Hematopoietic multipotent progenitor cell treated with erythropoietin and hydrocortisone succinate and interleukin-3 and kit ligand, for 15 days (in vitro differentiated cells): ENCODE data around the gene ZNF318.
A peak's percentile ranks its signal among the peaks of the same experiment; 100 is the strongest.
"Not testable (repeated sequence)": the region's sequence is repeated elsewhere in the genome, so short reads cannot be mapped to it uniquely, and the experiment has no call there.

Source experiments
- DNase-seq: peaks from one replicate; pipeline ENCODE4 v3.0.0-alpha.2; 2015; ENCODE audit warnings: low spot score

Gene ZNF318

DNA sequence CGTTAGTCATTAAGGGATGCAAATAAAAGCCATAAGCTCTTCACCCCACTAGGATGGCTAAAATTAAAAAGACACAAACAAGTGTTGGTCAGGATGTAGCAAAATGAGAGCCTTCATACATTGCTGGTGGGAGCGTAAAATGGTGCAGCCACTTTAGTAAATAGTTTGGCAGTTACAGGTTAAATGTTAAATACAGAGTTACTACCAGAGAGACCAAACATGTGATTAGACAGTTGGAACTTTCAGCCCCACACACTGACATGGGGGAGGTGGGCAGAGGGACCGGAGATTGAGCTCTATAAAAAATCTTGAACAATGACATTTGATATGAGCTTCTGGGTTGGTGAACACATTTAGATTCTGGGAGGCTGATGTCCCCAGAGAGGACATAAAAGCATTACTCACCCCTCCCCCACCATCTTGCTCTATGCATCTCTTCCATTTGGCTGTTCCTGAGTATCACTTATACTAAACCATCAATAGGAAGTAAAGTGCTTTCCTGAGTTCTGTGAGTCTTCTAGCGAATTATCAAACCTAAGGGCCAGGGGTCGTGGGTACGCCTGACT lies 20.4 kb upstream of the ZNF318 start:
- DNase-seq: no peak

DNA sequence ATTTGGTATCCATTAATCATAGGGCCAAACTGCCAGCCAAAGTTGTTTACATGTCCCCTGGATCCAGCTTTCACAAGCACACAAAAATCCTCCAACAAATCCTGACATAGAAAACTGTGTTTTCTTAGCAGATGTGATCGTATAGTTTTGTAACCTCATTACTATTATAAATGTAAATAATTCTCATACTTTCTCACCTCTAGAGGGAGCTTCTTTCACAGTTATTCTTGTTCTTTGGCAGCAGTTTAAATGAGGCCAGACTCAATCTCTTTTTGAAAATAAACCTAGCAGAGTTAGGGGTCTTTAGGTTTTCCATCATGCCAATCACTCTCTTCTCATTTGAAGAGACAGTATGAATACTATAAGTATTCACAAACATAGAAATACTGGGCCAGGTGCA lies 17.0 kb upstream of the ZNF318 start:
- peak; percentile 44 for DNase-seq

DNA sequence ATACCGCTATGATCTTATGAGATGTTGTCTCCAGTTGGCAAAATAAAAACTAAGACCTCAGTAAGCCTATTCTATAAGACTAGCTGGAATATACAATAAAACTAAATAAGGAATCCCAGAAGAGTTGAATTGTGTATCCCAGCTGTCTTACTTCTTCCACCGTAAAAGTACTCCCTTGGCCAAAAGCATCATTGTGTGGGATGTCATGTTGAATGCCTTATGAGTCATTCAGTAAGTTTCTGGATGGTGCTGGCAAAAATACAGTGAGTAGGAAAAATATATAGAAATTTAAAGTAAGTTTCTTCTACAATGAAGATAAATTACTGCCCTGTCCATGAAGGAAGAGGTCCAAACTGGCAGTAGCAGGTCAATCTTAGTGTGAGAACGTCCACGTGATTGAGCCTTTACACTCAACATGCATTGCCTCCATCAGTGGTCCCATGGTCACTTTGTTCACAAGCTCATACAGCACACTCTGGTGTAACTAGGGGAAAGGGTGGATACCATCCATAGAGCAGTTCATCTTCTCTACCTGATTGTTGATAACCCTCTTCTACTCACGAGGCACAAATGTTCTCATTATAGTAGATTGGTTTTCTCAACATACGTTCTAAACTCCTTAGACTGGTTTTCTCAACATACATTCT lies 13.7 kb upstream of the ZNF318 start:
- DNase-seq: no peak

DNA sequence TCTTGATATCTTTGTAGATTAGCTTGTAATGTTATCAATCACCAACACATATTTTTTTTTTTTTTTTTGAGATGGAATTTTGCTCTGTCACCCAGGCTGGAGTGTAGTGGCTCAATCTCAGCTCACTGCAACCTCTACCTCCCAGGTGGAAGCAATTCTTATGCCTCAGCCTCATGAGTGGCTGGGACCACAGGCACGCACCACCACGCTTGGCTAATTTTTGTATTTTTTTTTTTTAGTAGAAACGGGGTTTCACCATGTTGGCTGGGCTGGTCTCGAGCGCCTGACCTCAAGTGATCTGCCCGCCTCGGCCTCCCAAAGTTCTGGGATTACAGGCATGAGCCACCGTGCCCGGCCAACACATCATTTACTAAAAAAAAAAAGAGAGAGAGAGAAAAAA lies 11.4 kb upstream of the ZNF318 start:
- not testable (repeated sequence) for DNase-seq

DNA sequence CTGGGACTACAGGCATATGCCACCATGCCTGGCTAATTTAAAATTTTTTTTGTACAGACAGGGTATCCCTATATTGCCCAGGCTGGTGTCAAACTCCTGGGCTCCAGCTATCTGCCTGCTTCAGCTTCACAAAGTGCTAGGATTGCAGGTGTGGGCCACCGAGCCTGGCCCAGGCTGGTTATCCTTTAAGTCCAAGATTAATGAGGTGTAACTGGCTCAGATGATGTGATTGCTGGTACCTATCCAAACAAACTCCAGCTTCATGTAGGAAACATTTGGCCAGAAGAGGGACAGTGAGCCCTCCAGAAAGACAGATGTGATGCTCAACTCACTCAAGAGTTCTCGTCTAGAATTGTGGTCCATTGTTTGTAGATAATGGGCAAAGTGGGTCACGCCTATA lies 9.2 kb upstream of the ZNF318 start:
- DNase-seq: no peak

DNA sequence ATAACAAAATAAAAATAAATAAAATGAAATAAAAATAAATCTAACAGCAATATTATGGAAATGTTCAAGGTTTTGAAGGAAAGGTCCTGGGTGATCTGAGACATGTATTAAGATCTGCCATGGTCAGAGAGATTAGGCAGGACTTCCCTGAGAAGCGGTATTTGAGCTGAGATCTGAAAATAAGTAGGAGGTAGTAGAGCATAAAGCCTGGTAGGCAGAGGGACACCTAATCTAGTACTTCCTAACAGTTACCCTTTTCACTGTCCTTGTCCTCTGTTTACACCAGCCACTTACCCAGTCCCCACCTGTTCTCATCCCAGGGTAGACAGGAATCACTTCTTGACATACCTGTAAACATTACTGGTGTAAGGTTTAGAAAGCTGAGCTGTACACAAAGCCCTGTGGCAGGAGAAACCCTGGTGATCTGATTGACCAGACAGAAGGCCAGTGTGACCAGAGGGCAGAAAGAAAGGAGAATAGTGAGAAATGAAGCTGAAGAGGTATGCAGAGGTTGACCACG lies 8.3 kb upstream of the ZNF318 start:
- DNase-seq: no peak

DNA sequence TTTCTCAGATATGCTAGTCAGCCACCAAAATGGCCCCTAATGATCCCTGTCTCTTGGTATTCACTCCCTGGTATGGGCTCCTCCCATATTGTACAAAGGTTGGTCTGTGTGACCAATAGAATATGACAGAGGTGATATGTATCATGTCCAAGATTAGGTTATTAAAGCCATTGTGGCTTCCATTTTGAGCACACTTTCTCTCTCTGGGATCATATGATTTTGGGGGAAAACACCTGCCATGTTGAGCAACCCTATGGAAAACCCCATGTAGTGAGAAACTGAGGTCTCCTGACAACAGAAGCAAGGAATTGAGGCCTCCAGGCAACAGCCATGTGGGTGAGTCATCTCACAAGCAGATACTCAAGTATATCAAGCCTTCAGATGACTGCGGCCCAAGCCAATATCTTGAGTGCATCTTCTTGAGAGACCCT lies 7.1 kb upstream of the ZNF318 start:
- no peak for DNase-seq

DNA sequence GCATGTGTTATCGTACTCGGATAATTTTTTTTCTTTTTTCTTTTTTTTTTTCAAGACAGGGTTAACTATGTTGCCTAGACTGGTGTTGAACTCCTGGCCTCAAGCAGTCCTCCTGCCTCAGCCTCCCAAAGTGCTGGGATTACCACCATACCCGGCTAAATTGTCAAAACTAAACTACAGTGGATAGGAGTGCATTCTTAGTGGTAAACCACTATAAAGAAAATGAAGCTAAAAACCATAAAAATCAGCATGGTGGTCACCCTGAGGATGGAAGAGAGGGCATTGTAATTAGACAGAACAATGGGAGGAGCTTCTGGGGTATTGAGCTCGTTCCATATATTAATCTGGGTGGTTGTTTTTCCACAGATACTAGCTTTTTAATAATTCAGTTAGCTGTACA lies 6.2 kb upstream of the ZNF318 start:
- DNase-seq: no peak

DNA sequence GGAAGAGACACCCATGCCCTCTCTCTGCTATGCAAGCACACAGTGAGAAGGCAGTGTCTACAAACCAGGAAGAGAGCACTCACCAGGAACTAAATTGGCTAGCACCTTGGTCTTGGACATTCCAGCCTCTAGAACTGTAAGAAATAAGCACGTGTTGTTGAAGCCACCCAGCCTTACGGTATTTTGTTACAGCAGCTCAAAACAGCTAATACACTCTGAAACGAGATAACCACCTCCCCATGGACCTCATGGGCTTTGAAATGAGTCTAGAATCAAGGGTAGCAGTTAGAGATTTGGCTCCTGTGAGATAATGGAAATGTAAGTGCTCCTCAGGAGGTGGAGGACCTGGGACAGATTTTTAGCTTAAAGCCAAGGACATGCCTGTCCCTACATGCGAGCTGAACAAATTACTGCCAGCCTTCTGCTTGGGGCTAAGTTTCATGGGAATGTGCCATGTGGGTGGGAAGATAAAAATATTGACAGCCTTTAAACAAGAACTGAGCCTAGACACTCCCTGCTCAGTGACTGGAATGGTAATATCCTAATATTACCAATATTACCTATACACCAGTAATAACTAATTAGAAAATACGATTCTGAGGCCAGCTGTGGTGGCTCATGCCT lies 3.9 kb upstream of the ZNF318 start:
- no peak for DNase-seq

DNA sequence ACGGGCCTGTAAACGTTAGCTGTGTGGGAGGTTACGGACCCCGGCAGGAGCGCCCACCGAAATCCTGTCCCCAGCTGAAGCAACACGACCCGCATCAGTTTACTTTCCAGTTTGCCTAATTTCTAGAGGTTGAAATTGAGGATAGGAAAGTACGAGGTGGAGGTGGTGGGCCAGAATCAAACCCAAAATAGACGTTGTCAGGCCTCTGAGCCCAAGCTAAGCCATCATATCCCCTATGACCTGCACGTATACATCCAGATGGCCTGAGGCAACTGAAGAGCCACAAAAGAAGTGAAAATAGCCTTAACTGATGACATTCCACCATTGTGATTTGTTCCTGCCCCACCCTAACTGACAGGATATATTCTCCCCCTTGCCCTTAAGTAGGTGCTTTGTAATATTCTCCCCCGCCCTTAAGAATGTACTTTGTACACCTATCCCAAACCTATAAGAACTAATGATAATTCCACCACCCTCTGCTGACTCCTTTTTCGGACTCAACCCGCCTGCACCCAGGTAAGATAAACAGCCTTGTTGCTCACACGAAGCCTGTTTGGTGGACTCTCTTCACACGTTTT lies 645 bp upstream of the ZNF318 start:
- DNase-seq: not testable (repeated sequence)

DNA sequence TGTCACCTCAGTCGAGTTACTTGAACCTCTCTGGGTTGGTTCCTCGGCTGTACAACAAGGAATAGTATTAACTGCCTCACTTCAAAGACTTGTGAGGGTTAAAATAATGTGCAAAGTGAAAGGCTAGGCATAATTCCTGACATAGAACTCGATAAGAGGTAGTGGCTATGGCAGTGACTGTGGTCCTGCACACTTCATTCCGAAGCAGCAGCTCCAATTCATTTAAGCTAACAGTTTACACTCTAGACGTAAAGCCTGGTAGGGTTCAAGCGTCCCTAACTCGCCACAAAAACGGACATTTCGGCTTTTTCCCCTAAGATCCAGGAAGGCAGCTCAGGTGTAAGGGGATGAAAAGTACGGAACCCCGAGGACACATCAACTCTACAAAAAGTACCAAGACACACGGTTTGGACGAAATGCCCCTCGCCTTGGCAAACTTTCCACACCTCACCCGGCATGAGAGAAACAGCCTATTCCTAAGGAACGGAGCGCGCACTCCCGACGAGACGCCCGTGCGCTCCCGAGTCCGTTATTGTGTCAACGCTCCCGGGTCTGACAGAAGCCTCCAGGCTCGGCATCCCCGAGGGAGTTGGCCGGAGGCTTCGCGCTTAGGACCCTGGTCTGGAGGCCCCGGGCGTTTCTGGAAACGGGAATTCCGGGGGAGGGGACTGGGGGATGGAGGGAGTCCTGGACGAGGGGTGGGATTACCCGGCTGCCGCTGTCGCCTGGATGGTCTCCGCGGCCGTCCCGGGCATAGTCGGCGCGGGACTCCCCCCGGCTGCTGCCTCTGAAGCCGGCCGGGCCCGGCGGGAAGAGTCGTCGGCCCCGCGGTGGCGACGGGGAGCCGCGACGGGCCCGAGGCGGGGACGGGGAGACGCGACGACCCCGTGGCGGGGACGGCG lies 937 bp downstream of the ZNF318 start:
- no peak for DNase-seq

DNA sequence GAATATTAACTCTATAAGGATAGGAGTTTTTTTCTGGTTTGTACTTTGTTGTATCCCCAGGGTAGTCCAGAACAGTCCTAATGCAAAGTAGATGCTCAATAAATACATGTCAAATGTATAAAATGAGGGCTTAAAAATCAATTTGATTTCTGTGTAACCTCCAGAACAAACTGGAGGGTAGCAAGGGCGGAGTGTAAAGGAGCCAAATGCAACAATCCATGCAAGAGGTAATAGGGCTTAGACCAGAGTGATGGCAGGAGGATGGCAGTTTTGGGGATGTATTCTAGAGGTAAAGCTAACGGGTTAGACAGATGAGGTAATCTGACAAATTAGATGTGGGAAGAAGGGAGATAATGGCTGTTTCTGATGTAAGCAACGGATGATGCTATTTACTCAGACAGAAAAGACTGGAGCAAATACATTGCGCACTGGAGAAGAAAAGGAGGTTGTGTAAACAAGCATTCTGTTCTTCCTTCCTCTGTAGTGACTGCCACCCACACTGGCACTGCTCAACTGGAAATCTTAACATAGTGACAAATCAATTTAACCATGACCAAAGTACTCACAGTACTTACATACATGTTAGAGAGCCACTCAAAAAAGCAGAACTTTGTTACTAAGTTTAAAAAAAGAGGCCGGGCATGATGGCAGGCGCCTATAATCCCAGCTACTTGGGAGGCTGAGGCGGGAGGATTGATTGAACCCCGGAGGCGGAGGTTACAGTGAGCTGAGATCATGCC lies 2.0 kb downstream of the ZNF318 start:
- DNase-seq: no peak

DNA sequence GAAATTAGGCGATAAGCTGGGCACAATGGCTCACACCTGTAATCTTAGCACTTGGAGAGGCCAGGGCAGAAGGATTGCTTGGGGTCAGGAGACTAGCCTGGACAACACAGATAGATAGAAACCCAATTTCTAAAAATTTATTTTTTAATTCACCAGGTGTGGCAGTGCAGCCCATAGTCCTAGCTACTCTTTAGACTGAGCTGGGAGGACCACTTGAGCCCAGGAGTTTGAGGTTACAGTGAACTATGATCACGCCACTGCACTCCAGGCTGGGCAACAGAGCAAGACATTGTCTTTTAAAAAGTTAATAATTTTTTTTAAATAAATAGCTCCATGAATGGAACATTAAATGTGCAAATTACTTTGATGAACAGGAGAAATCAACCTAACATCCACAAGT lies 8.2 kb downstream of the ZNF318 start:
- no peak for DNase-seq

DNA sequence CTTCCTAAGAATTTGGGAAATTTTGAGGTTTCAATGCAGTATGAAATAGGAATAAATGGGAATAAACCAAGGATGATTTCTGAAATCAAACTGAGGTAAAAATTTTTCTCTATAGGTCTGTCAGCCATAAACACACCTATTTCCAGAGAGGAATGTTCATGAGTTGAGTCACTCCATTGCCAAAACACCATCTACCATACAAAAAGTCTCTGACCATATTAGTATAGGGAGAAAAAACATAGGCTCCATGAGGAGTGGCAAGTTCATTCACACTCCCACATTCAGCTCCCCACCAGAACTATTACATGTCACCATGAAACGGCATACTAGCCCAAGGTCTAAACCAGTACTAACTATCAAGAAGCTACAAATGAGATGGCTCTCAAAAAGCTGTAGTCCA lies 9.6 kb downstream of the ZNF318 start:
- DNase-seq: no peak

DNA sequence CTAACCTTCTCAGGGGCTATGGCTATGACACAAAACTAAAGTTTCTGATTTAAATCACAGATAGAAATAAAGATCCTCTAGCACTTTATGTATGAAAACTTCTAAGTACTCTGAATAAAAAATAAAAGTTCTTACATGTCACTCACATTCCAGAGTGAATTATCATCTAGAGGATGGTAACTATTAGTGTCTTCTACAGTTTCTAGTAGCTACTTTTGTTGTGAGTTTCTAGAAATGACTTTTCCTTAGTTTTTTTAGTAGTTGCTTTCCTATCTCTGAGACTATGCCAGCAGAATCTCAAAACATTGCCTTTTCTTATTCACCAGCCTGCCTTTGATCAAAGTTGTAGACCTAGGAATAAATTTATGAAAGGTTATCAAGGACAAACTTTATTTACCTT lies 10.1 kb downstream of the ZNF318 start:
- no peak for DNase-seq

DNA sequence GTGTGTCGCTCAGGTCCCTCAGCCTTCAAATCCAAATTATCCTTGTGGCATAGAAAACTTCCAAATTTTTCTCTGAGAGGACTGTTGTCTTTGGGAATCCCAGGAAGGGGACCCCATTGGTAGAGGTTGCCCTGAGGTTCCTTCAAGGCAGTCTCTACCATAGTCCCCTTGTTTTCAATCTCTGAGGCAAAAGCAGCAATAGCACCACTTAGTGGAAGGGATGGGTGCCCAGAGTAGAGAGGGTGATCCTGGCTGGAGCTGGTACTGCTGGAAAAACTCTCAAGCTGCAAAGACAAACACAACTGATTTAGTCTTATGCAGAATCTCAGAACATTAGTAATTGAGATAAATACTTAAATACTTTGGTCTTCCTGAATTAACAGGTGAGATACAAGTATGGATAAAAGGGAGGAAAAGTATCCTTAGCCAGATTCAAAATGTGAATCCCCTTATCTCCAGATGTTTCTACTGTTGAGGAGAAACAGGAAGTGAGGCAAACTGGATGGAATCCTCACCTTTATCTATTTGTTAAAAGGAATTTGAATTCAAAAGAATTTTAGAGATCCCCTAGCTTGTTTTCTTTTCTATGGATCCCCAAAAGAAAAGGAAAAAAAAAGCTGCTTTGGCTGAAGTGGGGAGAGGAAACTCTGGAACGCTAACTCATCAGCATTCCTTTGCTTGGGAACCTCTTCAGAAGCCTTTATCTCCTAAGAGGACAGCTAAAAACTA lies 13.4 kb downstream of the ZNF318 start:
- DNase-seq: no peak

DNA sequence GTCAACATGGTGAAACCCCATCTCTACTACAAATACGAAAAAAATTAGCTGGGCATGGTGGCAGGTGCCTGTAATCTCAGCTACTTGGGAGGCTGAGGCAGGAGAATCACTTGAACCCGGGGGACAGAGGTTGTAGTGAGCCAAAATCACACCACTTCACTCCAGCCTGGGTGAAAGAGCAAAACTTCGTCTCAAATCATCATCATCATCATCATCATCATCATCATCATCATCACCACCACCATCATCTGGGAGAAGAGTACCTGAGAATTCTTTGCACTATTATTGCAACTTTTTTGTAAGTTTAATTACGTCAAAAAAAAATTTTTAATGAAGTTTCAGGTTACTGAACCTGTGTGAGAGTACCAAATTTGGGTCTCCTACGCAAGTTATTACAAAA lies 17.5 kb downstream of the ZNF318 start:
- not testable (repeated sequence) for DNase-seq

DNA sequence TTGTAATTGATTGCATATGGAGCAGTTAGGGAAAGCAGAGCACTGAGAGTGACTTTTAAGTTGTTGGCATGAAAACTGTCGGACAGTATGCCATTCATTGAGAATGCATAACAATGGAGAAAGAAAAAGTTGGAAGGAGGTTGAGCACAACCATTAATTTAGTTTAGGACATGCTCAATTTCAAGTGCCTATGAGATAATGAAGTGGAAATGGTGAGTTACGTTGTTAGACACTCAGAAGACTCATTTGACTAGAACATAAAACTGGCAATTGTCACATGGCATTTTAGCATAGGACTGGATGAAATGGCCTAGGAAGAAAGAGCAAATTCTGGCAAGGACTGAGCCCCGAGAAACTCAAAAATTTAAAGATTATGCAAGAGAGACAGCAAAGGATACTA lies 22.0 kb downstream of the ZNF318 start:
- no peak for DNase-seq

DNA sequence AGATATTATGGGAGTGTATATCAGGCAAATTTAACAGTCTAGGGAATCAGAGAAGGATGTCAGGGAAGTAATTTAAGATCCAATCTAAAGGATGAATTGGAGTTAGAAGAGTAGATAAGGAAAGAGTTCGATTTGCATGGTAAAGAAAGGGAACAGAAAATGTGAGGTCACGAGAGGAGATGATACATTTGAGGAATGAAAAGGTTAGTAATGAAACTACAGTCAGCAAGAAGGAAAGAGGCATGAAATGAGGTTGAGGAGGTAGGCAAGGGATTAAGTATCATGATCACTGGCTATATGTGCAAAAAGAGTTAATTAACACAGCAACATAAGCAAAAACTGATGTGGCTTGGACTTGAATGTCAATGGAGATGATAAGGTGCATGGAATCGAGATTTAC lies 22.4 kb downstream of the ZNF318 start:
- DNase-seq: no peak

DNA sequence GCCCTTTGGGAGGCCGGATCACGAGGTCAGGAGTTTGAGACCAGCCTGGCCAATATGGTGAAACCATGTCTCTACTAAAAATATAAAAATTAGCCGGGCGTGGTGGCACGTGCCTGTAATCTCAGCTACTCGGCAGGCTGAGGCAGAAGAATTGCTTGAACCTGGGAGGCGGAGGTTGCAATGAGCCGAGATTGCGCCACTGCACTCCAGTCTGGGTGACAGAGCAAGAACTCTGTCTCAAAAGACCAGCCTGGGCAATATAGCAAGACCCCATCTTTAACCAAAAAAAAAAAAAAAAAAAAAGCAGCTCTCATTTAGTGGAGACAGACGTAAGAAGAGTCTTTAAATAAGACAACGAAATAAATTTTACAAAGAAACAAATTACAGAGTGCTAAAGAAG lies 23.2 kb downstream of the ZNF318 start:
- DNase-seq: not testable (repeated sequence)

DNA sequence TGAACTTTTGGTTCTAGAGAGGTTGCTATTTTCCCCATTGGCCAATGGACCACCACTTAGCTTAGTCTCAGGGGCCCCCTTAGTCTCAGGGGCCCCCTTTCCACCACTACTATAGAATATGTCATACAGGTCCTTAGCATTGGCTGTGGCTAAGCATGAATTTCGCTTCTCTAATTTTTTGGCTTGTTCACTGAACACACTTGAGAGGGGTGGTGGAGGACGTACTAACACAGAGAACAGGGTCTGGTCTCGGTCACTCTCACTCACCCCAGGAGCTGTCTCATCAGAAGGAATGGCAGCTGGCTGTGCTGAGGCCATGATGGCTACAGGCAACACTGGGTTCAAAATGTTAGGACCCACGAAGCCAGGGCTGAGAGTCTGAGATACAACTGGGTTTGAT lies 30.3 kb downstream of the ZNF318 start:
- DNase-seq: no peak
